Daoy (cell line): ENCODE data around the gene TOMM40L. TPM values are rescaled to one million over a fixed set of nuclear protein-coding genes. Genes with fewer than 3 reads are reported as not detected.

Experiments
- DNase-seq: peaks from one replicate; pipeline ENCODE4 v3.0.0-alpha.2; 2015; ENCODE audit warnings: low read depth
- total RNA-seq: library from RNA; depleted of rRNA; stranded (reverse); fragments of >200 nt; shearing (Covaris generic); gene quantifications from 2 replicates; pipeline ENCODE4 v1.2.3, GENCODE V29; 2014

The TOMM40L gene
- total RNA-seq, 1 experiment from 2014 or later = 11.8 TPM

DNA sequence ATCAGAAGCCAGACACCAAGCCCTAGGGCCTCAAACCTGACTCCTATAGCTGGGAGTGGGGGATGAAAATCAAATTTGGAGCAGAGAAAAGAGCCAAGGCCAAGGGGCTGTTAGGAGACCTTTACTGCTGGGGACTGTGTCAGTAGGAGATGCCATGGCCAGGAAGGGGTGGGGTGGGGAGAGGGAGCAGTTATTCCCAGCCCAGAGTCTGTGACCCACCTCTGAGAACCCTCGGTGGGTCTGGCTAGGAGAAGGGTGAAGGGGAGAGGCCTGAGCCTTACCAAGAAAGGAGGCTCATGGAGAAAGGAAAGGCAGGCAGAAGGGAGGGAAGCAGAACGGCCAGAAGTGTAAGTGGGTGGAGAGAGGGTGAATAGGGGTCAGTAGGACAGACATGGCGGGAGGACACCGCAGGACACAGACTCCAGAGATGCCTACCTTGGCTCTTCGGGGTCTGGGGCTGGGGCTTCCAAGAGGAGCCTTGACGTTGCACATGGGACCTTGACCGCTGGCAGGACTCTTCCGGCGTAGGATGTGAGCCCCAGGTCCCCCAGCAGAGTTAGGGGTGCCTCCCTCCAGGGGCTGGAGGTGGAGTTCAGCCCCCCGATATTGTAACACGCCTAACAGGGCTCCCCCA is 28.2 kb upstream of the TOMM40L start:
- no peak for DNase-seq

DNA sequence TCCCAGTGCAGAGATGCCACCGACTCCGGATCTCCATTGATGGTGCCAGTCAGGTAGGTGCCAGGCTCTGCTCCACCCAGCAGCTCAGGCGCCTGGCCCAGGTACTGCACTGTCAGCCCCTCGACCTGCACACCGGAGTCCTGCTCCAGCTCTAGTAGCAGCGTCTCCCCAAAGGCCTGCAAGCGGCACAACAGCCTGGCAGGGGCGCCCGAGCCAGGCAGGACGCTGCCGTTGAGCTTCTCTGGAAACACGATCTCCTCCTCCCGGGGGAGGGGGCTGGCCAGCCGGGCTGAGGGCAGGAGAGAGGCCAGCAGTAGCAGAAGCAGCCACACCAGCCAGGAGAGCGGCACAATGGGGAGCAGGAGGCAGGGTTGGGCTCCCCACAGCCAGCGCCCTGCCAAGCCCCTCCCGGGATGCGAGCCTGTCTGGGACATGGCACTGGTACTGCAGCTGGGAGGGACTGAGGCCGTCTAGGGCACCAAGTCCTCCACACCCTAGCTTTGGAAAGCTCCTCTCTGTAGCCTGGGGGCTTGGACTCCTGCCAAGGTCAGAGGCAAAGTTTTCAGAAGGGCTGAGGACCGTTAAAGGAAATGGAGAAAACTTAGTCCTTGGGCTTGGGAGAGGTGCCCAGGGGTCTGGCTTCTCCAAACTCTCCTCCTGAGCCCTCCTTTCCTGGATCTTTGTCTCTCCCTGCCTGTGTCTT is 27.5 kb upstream of the TOMM40L start:
- DNase-seq = peak; percentile 51

DNA sequence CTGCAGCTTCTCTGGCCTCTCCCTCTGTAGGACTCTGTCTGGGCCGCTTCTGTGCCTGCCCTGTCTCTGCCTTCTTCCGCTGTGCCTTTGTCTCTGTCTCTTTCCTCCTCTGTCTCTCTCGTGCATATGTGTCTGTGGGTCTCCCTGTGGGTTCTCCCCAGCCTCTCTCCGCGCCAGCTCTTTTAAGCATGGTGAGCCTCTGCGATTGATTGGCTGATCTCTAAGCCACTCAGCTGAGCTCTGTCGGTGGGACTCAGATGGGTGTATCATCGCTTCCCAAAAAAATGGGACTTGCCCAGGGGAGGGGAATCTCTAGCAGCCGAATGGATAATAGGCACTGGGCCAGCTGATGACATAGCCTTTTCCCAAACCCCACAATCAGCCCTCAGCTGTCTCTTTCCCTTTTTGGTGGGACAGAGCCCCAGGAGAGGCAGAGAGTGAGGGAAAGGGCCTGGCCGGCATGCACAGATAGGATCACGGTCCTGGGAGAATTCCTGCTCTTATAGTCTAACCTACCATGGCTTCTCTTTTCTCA is 26.9 kb upstream of the TOMM40L start, which contains the start of gene ADAMTS4:
TSS of gene ADAMTS4 (minus strand) at position 158 of the 535 bp plus-strand sequence. CDS start 427 bp downstream, outside the sequence.
- peak; percentile 74 for DNase-seq

DNA sequence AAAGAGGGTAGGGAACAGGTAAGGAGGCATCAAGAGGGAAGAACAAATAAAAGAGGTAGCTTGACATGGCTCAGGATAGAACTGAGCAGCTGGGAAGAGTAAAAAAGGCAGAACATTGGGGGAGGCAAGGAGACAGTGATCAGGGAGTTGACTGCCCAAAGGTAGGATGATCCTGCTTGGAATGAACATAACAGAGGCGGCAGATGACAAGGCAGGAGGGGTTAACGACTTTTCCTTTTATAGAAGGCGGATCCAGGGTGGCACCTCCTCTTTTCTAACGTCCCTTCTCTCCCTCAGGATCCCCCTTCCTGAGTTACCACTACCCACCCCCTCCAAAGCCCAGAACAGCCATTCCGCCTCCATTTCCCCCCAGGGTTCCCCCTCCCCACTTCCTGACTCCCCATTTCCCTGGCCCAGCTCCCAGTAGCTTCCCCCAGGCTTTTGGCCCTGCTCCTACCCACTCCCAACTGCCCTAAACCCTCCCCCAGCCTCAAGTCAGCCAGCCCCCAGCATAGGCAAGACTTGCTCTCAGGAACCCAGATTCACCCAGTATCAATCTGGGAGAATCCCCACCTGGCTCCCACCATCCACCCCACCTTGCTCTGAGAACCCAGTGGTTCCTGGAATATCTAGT is 26.2 kb upstream of the TOMM40L start:
- DNase-seq = no peak

DNA sequence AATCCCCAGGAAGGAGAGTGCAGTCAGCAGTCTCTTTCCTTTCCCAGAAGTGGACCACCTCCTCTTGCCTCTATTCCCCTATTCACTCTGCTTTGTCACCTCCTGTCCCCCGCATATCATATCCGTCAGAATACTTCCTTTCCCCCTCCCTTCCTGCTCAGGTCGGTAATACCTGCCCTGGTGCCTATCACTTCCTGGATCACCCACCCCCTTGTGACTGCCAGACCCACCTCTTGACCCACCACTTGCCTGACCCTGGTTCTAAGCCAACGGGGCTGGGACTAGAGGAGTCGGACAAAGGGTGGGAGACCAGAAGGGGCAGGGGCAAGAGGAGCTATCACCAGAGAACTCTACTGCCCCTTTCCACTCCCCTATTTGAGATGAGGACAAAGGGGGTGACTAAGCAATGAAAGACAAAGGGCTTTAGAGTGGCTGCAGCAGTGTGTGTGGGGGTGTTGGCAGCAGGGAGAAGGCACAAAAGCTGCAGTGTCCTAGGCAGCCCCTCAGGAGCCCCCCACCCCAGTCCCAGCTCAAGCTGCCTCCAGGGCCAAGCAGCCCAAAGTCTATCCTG is 25.4 kb upstream of the TOMM40L start:
- no peak for DNase-seq

DNA sequence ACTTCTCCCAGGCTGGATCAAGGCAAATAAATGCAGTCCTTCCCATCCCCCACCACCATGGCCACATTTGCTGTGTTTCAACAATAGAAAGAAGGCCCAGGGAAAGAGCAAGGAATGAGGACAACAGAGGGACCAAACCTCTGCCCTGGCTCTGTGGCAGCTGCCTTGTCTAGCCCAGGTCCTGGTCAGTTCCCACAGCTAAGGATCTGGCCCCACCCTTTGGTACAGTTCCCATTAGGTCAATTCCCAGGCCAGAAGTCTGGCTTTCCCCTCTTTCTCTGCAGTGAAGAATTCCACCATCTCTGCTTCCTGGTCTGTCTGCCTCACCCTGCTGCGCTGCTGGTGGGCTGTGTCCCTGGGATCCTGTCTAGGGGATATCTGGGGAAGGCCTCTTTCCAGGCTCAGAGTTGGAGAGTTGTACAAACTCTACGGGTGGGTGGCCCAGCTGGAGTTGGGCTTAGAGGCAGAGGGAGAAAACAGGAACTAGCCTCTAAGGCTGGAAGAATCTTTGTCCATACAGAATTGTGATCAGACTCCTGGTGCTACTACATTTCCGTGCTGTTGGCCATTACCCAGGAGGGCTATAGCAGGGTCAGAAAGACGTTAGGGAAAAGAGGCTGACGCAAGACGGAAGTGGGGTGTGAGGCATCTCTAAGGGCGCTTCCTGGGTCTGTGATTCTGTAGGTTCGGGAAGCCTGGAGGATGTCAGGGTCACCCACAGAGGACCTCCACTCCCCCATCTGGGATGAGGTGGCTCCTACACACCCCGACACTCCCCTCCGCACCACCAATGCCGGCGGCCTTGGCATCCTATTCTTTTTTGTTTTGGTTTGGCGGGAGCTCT is 24.6 kb upstream of the TOMM40L start:
- DNase-seq = peak; percentile 81

DNA sequence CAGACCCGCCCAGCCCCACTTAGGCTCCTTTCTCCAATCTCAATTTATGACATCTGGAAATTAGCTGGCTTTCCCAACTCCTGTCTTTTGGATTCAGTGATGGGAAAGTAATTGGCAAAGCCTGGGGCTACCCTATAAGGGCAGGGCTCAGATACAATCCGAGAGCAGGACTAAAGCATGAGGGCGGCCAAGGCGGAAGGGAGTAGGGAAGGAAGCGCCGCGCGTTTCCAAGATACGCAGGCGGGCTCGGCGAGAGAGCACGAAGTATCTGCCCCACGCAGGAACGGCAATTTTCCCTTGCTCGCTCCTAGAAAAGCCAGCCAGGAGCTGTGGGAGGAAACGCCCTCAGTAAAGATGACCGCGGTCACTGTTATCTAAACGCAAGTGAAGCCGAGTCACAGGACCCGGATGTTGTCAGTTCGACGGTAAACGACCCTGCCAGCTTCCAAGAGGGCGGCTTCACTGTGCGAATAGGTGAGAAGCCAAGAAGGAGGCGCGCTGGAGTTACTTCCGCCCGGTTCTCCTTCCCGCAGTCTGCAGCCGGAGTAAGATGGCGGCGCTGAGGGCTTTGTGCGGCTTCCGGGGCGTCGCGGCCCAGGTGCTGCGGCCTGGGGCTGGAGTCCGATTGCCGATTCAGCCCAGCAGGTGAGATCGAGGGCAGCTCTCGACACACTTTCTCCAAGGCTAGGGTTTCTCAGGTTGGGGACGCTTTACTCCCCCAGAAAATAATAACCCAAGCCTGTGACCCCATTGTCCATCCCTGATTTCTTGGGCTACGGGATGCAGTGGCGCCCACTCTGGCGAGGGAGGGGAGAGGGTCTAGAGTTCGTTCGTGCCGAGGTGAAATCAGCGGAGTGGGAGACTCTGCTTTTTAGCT is 23.8 kb upstream of the TOMM40L start, which contains the start of gene NDUFS2:
TSS of gene NDUFS2 (plus strand) at position 532 of the 877 bp plus-strand sequence. CDS start at position 551, 19 bp downstream.
- DNase-seq = peak; percentile 99

DNA sequence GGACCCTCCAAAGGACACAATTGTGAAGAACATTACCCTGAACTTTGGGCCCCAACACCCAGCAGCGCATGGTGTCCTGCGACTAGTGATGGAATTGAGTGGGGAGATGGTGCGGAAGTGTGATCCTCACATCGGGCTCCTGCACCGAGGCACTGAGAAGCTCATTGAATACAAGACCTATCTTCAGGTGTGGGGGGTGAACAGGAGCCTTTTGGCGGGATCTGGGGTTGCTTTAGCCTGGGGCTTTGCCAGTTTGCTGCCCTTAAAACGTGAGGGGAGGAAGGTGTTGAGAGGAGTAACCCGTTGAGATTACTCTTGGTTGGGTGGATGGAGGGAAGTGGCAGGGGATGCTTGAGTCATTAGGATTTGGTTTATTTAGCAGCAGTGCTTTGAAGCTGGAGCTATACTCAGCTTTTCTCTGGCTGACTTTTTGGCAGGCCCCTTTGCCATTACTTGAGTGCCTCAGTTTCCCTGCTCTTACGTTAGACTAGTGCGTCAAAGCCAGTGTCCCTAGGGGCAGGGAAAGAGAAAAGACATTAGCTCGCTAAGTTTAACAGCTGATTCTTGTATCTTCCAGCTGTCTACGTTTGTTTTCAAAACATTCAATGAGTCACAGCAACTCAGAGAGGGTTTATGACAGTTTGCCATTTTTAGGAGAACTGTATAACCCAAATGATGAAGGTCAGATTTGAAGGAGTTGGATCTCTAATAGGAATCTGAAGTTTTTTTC is 19.3 kb upstream of the TOMM40L start:
- no peak for DNase-seq

DNA sequence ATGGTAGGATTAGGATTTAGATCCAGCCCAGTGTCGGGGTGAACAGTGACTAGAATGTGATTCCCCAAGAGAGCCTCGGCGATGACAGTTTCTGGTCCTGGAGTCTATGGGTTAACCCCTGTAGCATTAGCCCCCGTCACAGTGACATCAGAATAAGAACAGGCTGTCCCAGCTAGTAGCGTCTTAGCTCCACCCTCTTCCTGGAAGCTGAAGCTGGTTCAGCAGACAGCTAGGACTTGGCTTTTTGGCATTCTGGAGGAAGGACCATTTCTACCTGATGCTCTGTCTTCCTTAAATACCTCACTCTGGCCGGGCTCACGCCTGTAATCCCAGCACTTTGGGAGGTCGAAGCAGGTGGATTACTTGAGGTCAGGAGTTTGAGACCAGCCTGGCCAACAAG is 18.7 kb upstream of the TOMM40L start:
- DNase-seq = no peak

DNA sequence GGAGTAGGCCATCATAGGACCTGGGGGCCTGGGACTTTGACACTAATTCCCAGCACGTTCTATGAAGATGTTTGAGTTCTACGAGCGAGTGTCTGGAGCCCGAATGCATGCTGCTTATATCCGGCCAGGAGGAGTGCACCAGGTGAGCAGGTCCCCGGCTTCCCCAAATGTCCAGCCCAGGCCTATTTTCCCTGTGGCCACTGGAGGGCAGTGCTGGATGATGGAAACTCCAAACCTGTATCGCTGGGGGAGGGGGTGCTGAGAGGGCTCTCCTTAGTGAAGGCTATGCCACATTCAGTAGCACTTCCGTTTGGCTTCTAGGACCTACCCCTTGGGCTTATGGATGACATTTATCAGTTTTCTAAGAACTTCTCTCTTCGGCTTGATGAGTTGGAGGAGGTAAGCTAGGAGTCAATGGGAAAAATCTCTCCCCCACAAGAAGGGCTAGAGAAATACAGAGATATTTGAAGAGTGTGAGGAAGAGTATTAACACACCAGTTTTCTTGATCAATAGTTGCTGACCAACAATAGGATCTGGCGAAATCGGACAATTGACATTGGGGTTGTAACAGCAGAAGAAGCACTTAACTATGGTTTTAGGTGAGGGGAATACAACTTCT is 16.0 kb upstream of the TOMM40L start:
- peak; percentile 67 for DNase-seq

DNA sequence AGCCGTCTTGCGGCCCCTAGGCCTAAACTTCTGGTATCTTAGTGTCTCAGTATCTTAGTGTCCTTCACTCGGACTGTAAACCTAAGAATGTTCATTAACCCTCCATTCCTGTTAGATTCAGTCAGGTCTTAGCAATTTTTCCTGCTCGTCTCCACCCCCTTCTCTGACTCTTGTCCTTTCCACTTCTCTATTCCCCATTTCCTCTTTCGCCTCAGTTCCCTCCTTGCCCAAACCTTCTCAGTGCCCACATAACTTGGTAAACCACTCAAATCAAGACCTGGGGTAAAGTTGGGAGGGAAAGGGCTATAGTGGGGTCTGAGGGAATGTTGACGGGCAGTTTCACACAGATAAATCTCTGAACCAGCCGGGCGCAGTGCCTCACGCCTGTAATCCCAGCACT is 11.5 kb upstream of the TOMM40L start:
- DNase-seq = no peak

DNA sequence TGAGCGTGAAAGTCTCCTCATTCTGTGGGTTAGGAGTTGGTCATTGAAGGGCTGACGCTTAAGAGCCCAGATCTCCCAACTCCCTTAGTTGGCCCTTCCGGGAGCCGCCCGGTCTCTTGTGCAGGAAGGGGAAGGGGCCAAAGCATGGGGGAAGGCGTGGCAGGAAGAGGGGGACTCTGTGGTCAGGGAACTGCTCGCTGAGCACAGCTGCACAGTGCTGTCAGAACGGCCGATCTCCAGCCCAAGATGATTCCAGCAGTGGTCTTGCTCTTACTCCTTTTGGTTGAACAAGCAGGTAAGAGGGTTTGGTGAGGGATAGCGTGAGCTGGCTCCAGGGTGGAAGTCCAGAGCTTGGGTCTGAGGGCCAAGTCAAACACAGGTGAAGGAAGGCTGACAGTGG is 10.8 kb upstream of the TOMM40L start, which contains the start of gene FCER1G:
TSS of gene FCER1G (plus strand) at position 220 of the 400 bp plus-strand sequence. CDS start at position 247, 27 bp downstream.
- DNase-seq = no peak

DNA sequence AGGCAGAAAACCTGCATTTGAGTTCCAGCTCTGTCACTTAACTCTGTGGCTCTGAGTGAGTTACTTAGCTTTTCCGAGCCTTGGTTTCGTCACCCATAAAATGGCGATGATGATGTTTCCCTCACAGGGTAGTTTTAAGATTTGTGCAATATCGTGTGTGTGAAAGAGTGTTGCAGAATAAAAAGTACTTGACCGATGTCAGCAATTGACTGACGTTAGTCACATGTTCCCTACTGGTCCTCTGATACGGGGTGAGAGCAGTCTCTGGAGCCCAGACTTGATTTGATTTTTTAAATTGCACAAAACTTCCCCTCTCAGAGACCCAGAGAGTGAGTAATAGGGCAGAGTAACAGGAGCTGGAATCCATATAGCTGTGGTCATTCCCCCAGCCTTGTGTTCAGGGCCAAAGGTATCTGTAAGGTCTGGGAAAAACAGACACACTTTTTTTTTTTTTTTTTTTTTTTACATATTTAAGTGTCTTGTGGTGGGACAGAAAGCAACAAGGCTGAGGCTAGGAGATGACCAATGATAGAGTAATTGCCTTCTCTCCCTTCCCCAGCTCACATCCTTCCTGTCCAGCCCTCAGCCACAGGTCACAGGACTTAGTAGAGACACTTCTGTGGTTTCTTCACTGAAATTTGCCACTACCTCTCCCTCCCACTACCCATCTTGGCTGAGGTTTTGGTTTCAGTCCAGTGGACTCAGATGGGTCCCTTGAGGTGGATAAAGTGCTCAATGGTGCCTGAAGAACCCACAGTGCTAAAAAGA is 8.7 kb upstream of the TOMM40L start:
- DNase-seq = peak; percentile 50

DNA sequence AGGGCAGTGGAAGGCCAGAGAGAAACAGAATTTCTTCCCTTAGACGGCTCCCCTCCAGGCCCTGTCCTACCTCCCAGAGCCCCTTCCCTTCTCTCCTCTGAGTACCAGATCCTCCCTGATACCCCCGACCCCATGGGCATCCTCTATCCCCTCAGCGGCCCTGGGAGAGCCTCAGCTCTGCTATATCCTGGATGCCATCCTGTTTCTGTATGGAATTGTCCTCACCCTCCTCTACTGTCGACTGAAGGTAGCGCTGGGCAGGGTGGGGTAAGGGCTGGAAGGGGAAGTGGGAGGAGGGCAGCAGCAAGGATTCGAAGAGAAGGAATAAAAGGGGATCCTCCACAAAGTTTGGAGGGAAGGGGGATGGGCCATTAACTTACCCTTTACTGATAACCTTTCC is 8.0 kb upstream of the TOMM40L start:
- no peak for DNase-seq

DNA sequence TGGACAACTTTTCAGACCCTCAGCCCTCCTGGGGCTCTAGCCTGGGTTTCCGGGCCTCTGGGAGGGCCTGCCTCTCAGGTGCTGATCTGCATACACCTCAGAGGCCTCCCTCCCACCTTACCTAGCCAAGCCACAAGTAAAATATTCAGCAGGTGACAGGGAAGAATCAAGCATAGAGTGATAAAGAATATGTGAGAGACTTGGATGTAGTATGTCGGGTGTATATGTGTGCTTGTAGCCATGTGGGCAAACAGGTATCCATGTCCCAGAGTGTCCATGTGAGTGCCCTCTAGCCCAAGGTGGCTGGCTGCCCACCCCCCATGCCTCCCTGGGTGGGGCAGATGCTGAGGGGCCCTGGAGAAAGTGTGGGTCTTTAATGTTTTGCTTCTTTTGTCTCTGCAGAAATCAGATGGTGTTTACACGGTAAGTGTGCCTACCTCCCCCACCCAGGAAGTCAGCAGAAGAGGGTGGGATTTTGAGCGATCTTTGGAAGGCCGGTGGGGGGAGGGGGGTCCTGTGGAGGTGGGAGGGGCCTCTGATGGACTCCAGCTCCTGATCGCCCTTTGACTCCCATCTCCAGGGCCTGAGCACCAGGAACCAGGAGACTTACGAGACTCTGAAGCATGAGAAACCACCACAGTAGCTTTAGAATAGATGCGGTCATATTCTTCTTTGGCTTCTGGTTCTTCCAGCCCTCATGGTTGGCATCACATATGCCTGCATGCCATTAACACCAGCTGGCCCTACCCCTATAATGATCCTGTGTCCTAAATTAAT is 7.4 kb upstream of the TOMM40L start:
- no peak for DNase-seq

DNA sequence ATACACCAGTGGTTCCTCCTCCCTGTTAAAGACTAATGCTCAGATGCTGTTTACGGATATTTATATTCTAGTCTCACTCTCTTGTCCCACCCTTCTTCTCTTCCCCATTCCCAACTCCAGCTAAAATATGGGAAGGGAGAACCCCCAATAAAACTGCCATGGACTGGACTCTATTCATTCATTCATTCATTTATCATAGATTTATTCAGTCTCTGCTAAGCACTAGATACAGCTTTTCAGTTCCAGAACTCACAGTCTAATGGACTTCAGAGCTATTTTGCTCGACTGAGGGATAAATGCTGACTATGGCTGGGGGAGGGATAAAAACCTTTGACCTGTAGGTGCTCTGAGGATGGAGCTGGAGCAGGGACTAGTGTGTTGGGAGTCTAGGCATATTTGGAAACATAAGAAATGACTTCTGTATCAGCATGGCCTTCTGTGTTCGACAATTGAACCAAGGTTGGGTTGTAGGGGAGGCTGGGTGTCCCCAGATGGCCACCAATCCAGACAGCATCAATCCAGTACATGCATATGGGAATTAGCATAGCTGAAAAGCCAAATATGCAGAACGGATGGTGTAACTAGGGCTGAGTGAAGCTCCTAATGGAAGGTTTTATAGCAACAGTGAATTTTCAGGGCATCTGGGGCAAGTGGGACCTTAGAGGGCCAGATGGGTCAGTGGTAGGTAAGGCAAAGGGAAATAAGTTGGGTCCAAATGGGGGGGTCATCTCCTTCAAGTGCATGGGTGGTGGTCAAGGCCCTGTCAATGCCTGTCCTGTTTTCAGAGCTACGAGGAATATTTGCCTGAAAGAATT is 6.6 kb upstream of the TOMM40L start:
- DNase-seq = no peak

DNA sequence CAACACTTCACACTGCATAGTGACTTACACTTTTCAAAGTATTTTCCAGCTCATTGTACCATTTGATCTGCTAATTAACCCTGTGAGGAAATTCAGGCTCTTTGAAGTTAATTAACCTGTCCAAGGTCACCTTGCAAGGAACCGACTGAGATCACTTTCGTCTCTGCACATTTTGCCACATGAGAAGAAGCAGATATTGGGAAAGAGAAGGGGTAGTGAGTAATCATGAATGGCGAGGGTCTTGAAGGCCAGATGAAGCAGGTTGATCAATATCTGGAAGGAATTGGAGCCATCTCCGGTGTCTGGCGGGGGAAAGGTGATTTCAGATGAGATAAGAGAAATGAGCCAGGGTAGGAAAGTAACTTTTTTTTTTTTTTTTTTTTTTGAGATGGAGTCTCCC is 5.9 kb upstream of the TOMM40L start:
- DNase-seq = no peak
